GM19240 (cell line): Measurements from ENCODE around the gene FRS2.
"Not testable (repeated sequence)": the region's sequence is repeated elsewhere in the genome, so short reads cannot be mapped to it uniquely, and the experiment has no call there.

Experiments used
- DNase-seq: peaks from one replicate; pipeline ENCODE4 v3.0.0; 2011; ENCODE audit warnings: low spot score; ENCODE audit not compliant: insufficient read length

FRS2 gene, protein sequence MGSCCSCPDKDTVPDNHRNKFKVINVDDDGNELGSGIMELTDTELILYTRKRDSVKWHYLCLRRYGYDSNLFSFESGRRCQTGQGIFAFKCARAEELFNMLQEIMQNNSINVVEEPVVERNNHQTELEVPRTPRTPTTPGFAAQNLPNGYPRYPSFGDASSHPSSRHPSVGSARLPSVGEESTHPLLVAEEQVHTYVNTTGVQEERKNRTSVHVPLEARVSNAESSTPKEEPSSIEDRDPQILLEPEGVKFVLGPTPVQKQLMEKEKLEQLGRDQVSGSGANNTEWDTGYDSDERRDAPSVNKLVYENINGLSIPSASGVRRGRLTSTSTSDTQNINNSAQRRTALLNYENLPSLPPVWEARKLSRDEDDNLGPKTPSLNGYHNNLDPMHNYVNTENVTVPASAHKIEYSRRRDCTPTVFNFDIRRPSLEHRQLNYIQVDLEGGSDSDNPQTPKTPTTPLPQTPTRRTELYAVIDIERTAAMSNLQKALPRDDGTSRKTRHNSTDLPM

DNA sequence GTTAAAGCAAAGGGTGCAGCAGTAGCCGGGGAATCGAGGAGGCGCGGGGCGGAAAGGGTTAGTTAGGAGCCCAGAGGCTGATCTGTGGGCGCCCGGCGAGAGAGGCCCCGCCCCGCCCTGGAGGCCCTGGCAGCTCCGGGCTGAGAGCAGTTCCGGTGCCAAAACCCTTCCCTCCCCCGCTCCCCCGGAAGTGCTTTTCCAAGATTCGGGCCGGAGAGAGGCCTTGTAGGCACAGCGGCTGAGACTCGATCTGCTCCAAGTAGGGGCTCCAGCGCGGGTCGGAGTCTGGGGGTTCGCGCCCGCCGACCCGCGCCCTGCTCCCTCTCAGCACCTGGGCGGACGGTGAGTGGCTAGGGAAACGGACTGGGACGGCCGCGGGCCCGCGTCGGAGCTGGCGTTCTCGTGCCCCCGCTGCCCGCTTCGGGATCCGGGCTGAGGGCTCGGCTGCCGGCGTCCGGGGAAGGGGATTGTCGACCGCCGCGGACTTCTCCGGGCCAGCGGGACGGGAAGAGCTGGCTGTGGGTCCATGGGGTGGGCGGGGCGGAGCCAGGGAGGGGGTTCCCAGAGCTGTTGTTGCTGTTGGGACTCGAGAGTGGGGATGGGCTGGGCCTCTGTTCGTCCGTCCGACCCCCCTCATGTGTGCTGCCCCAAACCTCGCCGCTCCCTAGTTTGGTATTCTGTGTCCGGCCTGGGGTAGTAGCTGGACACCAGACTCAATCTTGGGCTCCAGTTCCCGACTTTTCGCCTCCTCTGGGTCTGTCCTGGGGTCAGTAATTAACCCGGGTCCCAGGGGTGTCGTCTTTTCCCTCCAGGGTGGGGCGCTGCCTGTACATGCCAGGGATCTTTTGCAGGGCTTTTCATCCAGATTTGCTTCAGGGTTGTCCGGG, at the start of gene FRS2:
Gene FRS2 (plus strand): TSS at position 200 of the 887 bp plus-strand sequence. CDS start 98,643 bp downstream, outside the sequence.
- DNase-seq = peak; percentile 77

DNA sequence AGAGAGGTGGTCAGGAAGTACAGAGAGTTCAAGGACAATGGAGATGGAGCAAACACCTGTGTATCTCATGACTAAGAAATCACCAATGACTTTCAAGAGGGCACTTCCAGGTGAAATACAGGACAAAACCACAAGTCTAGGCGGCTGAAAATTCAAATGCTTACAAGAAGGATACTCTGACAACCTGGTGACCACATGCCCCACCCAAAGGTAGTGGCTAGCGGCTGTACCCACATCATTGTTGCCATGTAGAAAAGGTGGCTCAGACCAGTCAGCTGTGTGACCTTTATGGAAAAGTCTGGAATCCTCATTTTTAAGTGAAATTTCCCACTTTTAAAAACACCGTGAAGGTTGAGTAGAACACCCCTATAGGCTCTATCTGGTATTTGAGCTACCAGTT, 48.6 kb upstream of the FRS2 start:
- DNase-seq = no peak

DNA sequence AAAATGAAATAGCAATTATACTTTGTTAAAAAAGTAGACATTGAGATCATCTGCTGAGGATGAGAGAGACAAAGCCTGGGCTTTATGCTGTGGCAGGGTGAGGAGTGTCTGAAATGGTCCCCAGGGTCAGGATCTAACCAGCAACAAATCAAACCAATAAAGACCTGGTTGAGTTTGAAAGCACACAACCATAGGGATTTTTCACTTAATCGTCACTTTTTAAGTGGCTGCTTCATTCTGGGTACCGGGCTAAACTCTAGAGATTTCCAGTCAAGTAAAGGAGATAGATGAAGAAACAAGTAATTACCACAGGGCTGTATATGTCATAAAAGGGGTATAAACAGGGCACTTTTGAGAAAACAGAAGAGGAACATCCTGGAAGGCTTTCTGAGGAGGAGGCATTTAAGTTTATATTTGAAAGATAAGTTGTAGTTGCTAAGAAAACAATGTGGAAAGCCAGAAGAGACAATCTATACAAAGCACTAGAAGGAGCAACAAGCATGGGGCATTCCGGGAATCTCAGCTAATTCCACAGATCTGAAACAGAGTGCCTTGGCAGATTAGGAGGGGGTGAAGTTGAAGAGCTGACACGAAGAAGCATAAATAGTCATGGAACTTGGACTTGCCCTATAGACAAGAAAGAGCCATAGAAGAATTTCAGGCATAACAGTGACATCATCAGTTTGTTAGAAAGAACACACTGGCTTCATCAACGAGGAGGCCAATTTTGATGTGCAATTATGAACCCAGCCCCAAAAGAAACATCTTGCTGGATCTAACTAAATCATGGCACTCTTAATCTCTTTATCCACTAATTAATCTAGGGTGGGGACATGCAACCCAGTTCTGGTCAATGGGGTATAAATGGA, 46.9 kb upstream of the FRS2 start:
- DNase-seq = no peak

DNA sequence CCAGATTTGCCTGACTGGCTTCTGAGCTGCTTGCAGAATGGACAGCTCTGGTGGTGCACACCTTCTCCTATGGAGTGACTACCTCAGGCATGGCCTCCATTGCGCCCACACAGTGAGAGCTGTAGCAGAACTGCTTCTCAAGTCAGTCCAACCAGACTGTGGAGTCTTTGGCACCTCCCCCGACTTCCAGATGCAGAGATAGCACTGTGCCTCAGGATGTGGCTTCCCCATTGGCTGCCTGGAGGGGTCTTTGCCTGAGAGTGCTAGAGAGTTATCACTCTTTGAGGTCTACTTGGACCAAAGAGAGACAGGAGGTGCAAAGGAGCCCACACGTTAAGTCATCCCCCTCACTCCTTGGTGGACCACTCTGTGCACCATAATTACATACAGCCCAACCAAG, 44.8 kb upstream of the FRS2 start:
- DNase-seq = no peak

DNA sequence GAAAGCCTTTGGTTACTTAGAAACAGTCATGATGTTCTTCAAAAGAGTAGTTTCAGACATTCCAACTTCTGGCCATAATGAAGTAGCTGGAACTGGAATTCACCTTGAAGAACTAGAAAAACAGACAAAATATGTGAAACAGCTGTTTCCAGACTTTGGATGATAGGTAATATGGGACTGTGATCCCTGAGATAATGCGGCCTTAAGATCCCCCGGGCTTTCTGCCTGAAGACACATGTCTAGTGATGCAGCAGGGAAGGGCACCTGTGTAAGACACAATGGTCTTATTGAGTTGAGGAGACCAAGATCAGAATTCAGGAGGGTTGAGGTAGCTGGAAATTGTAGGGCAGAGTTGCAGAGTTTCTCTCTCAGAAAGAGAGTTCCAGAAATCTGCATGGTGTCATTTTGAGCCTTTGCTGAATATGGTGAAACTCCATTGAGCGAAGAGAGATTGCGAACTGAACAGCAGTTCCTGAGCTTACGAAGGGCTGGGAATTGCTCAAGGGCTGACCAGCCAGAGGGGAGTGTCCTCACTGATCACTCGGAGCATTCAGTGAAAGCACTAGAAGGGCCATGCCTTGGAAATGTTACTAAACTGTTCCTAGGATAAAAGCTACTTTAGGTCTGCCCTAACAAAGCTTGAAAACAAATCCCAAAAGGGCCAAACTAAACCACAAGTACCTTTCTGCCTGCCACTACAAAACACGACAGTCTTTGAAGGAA, 41.7 kb upstream of the FRS2 start:
- DNase-seq = no peak

DNA sequence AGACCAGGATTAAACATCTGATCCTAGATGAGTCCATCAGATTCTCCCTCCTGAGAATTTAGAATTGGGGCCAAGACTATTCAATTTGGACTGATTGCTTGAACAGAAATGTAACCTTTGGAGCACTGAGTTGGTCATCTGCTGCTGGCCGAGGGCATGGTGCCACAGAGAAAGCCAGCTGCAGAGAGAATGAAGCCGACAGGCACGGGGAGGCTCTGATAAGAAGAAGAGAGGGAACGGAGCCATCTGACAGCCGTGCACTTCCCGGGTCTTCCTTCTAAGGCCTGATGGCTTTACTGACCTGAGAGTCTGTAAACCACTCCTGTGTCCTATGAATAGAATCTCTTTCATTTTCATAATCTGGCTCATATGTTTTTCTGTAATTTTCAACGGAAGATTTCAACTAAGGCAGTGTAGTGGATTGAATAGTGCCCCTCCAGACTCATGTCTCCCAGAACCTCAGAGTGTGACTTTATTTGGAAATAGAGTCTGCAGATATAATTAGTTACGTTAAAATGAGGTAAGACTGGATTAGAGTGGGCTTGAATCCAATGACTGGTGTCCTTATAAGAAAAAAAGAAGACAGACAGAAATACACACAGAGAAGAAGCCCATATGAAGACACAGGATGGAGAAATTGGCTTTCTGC, 39.1 kb upstream of the FRS2 start:
- DNase-seq = no peak

DNA sequence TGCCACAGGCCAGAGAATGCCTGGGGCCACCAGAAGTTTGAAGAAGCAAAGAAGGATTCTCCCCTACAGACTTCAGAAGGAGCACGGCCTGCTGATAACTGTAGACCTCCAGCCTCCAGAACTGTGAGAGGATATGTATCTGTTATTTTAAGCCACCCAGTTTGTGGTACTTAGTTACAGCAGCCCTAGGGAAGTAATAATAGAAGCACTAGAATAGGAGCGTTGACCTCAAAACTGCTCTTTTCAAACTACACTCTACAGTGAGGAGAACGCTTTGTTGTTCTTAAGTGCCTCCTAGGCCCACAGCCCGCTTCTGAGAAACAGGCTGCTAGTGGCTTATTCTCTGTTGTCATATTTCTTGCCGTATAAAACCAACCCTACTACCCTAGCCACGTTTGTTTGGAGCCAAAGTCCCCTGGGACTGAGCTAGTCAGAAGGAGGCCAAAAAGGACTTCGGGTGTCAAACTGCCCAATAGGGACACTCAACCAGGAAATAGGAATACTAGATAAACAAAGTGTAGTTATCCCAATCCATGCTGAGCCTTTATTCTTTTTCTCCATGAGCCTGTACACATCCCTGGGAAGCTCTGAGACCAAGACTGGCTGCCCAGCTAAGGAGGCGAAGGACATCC, 38.5 kb upstream of the FRS2 start:
- DNase-seq = no peak

DNA sequence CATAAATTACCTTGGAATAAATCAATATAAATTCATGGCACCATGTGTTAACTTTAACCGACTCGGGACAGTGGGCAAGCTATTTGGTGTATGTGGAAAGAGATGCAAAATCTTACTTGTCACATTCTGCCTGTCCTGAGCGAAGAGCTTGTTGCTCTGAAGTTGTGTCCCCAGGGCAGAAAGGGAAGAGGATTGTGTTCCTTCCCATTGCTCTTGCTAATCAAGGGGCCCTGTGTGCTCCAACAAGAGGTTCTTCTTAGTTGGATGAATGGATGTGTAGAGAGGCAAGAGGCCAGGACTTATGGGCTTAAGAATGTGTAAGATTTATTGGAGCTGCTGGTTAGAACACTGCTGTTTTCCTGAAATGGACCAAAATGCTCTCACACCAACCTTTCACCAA, 36.5 kb upstream of the FRS2 start:
- DNase-seq = no peak

DNA sequence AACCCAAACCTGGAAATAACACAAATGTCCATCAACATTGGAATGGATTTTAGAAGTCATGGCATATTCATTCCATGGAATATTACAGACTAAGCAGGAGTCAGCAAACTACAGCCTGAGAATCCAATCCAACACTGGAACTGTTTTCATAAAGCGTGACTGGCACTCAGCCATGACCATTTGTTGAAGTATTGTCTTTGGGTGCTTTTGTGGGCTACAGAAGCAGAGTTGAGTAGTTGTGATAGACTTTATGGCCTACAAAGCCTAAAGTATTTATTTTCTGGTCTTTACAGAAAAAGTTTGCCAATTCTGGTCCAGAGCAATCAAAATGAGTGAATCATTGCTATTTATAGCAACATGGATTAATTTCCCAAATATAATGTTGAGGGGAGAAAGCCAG, 34.5 kb upstream of the FRS2 start:
- no peak for DNase-seq

DNA sequence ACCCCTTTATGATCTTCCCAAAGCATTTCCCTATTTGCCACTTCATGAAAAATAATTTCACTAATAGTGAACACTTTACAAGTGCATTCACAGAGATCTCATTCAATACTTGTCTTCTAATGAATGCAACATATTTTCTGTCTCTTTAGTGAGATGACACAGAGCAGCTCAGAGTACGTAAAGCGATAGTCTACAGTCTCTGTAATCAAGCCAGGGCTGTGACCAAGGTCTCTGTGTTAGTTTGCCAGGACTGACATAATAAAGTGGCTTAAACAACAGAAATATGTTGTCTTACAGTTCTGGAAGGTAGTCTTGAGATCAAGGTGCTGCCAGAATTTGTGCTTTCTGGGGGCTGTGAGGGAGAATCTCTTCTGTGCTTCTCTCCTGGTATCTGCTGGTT, 33.1 kb upstream of the FRS2 start:
- DNase-seq = no peak

DNA sequence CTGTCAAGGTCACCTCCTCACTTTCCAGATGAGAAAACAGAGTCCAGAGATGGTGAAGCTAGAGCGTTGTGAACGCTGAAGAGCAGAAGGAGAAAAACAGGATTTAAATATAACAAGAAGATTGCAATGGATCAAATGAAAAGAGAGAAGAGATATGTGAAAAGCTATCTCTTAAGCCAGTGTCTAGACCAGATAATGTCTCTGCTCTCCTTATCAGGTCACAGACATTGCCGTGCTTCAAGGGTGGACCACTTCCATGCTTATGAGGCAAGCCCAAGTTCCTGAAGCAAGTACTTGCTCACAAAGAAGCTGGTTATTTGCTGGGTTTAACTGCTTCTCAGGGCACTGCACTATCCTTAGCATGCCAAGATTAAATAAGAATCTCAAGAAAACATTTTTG, 31.6 kb upstream of the FRS2 start:
- DNase-seq = no peak

DNA sequence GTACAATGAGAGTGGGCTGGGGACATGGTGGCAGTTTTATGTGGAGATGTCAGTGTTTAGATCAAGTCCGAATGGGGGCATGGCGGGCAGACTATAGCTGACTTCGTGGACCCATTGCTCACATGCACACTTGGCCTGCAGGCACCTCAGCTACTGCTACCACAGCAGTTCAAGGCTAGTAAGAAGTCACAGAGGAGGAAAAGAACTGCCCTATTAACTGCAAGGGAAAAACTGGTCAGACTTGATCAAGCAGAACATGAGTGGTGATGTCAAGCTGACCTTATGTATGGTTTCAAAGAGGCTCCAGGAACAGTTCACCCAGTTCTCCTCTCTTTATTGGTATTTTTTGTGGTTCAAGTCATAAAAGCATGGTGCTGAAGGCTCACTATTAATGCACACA, 30.2 kb upstream of the FRS2 start:
- DNase-seq = no peak

DNA sequence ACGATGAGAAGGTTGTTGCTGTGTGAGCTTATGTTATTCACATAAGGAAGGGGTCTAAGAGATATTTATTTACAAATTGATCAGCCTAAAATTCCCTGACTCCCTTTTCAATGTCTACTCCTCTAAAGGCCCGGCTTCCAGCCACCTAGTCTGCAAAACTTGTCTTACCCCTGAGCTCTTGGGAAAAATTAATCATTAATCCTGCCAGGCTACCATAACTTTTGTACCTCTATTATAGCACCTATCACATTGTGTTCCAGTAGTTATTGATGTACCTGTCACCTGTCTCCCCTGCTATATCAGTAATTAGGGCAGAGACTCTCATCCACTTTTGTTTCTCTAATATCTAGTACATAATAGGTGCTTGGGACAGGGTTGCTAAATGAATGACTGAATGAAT, 29.3 kb upstream of the FRS2 start:
- DNase-seq = no peak

DNA sequence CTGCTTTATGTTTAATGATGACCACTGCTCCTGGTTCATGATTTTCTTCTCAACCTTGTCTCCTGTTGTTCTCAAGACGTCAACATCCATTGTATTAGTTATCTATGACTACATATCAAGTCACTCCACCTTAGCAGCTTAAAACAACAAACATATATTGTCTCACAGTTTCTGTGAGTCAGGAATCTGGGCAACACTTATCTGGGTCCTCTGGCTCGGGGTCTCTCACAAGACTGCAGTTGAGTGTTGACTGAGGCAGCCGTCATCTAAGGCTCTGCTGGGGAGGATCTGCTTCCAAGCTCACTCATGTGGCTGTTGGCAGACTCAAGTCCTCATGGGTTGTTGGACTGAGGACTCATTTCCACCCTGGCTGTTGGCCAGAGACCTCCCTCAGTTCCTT, 27.3 kb upstream of the FRS2 start:
- DNase-seq = no peak

DNA sequence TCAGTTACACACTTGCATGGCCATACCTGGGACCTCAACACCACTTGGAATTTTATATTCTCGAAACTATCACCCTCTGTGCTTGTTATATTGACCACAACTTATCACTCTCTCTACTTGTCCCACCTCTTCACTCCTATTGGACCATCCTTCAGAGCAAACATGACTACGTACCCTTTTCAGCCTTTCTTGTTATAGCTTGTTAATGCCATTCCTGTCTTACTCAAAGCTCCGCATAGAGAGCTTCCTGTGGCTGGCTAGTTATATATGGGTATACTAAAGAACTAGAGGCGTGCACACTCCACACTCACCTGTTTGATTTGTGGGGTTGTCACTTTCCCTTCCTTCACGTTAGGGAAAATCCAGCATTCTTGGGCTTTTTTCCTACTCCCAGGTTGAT, 26.3 kb upstream of the FRS2 start:
- no peak for DNase-seq

DNA sequence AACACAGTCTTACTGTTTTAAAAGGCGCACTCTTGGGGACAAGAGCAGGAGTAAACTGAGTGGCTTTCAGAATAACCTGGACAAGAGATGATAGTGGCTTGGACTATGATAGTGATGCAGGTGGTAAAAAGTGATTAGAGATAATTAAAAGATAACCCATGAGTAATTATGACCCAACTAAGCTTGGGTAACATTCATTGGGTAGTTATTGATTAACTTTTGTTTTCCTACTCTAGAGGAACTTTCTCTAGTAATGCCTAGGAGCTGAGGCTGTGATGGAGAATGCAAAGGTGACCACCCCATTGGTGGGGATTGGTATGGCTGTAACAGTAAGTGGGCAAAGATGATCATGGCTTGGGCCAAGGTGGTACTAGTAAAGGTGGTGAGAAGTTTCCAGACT, 22.3 kb upstream of the FRS2 start:
- no peak for DNase-seq

DNA sequence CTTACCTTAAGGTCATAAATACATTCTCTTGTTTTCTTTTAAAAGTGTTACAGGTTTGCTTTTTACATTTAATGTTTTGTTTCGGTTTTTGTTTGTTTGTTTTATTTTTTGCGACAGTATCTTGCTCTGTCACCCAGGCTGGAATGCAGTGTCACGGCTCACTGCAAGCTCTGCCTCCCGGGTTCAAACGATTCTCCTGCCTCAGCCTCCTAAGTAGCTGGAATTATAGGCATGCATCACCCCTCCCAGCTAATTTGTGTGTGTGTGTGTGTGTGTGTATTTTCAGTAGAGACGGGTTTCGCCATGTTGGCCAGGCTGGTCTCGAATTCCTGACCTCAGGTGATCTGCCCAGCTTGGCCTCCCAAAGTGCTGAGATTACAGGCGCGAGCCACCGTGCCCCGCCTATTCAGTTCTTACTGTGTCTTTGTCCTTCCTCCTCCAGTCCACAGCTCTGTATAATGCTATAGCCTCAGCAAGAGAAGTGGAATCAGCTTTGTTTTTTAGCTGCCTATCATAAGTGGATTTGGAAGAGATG, 17.5 kb upstream of the FRS2 start:
- not testable (repeated sequence) for DNase-seq

DNA sequence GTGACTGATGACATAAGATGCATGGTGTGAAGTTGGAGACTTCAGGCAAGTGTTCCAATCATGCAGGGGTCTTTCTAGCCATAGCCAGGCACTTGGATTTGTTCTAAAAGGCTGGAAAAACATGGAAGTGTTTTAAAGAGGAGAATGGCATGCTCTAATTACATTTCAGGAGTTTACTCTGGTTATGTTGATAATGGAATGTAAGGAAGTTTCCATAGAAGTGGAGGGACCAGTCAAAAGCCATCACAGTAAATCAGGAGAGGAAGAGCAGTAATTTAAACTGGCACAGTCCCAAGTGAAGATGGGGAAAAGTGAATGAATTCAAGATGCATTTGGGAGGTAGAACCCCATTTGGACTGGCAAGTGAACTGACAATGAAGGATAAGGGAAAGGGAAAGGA, 13.9 kb upstream of the FRS2 start:
- DNase-seq = no peak

DNA sequence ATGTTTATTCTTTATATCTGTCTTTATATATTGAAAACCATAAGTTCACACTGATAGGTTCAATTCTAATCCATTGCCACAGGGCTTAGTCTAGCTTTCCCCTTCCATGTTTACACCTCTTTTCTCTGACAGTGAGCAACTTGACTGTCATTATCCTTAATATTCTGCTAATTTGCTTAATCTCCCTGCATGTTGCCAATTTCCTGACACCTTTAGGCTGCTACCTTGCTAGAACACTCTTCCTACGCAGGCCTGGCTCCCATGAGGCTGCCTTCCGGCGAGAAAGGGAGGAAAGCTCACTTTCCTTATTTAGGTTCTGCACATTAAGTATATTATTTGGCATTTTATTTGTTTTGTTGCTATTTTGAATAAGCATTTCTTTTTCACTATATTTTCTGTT, 12.8 kb upstream of the FRS2 start:
- no peak for DNase-seq

DNA sequence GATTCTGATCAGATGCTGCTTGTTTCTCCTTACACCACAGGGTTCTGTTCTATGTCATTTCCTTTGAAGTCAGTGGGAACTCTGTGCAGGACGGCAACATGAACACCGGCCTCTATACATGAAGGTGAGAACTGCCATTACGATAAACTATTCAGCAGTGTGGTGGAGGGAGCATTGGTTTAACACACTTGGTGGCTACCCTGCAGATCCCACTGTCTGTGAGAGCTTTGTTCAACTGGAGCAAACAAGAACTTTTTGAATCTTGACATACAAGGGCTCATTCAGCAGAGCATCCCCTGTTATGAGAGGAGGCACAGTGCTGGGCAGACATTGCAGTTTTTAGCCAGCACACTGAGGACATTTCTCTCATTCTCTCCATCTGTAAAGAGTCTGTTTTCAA, 10.7 kb upstream of the FRS2 start:
- DNase-seq = no peak
